ENCODE results near the gene NAP1L4.

- TF ChIP-seq YY1 (IDR thresholded peaks at IDR 0.05; ENCODE audit: insufficient read depth, insufficient read length) (no peak), SUZ12 (IDR thresholded peaks at IDR 0.05; ENCODE audit: extremely low read depth, insufficient read depth, insufficient read length) (no peak)
Observed at GRCh38 chr11:3003396-3004231, 11.5 kb upstream of the NAP1L4 start.
